H9 (cell line): ENCODE results near the gene NFS1. TPM values are rescaled to one million over a fixed set of nuclear protein-coding genes. Genes with fewer than 3 reads are reported as not detected.

Experiments used
- DNase-seq: peaks from one replicate; pipeline ENCODE4 v3.0.0-alpha.2; 2017
- H2AFZ ChIP-seq: one replicate; pipeline ENCODE4 v1.6.1; 2013; ENCODE audit warnings: mild to moderate bottlenecking, low read length, control low read depth, moderate library complexity
- H2AK5ac ChIP-seq: 2 replicates; pipeline ENCODE4 v1.6.1; 2013; ENCODE audit warnings: low read length, control low read depth, mixed read lengths; ENCODE audit not compliant: insufficient read length
- H2BK120ac ChIP-seq: one replicate; pipeline ENCODE4 v1.6.1; 2013; ENCODE audit warnings: low read depth, mild to moderate bottlenecking, low read length, control low read depth, inconsistent platforms; ENCODE audit not compliant: poor library complexity, severe bottlenecking
- H2BK12ac ChIP-seq: 2 replicates; pipeline ENCODE4 v1.6.1; 2013; ENCODE audit warnings: low read length, control low read depth, mixed read lengths, low read depth; ENCODE audit not compliant: insufficient read length
- H2BK15ac ChIP-seq: 2 replicates; pipeline ENCODE4 v1.6.1; 2013; ENCODE audit warnings: low read depth, low read length, control low read depth
- H2BK20ac ChIP-seq: one replicate; pipeline ENCODE4 v1.6.1; 2013; ENCODE audit warnings: low read depth, mild to moderate bottlenecking, low read length, control low read depth, inconsistent platforms; ENCODE audit not compliant: poor library complexity, severe bottlenecking
- H2BK5ac ChIP-seq: 2 replicates; pipeline ENCODE4 v1.6.1; 2013; ENCODE audit warnings: low read length, control low read depth, mixed read lengths; ENCODE audit not compliant: insufficient read length
- H3K14ac ChIP-seq: 2 replicates; pipeline ENCODE4 v1.6.1; 2013; ENCODE audit warnings: low read length, control low read depth; ENCODE audit not compliant: insufficient read depth
- H3K18ac ChIP-seq: 2 replicates; pipeline ENCODE4 v1.6.1; 2013; ENCODE audit warnings: low read depth, mild to moderate bottlenecking, mixed read lengths, low read length, control low read depth; ENCODE audit not compliant: insufficient read length
- H3K23ac ChIP-seq: 2 replicates; pipeline ENCODE4 v1.6.1; 2013; ENCODE audit warnings: low read length, control low read depth, mixed read lengths, low read depth; ENCODE audit not compliant: insufficient read length
- H3K23me2 ChIP-seq: 2 replicates; pipeline ENCODE4 v1.6.1; 2013; ENCODE audit warnings: low read depth, mild to moderate bottlenecking, mixed read lengths, low read length, control low read depth; ENCODE audit not compliant: insufficient read length, poor library complexity, severe bottlenecking
- H3K27ac ChIP-seq: 2 replicates; pipeline ENCODE4 v1.5.1; 2013; ENCODE audit warnings: low read length, control low read depth, mixed read lengths, low read depth; ENCODE audit not compliant: insufficient read length
- H3K27me3 ChIP-seq: 2 replicates; pipeline ENCODE4 v1.6.1; 2013; ENCODE audit warnings: low read length, control low read depth, inconsistent platforms; ENCODE audit not compliant: insufficient read depth
- H3K4ac ChIP-seq: 2 replicates; pipeline ENCODE4 v1.6.1; 2013; ENCODE audit warnings: low read depth, mild to moderate bottlenecking, control low read depth, inconsistent platforms, low read length, moderate library complexity
- H3K4me1 ChIP-seq: 2 replicates; pipeline ENCODE4 v1.6.1; 2013; ENCODE audit warnings: low read length, control low read depth, inconsistent platforms; ENCODE audit not compliant: insufficient read depth
- H3K4me2 ChIP-seq: 2 replicates; pipeline ENCODE4 v1.6.1; 2013; ENCODE audit warnings: low read length, control low read depth, mixed read lengths; ENCODE audit not compliant: insufficient read length, insufficient read depth
- H3K56ac ChIP-seq: 2 replicates; pipeline ENCODE4 v1.6.1; 2013; ENCODE audit warnings: low read depth, mild to moderate bottlenecking, mixed read lengths, low read length, control low read depth; ENCODE audit not compliant: insufficient read length
- H3K79me1 ChIP-seq: 2 replicates; pipeline ENCODE4 v1.6.1; 2013; ENCODE audit warnings: low read depth, mild to moderate bottlenecking, moderate library complexity, low read length, control low read depth, inconsistent platforms; ENCODE audit not compliant: insufficient read depth, poor library complexity, severe bottlenecking
- H3K79me2 ChIP-seq: 2 replicates; pipeline ENCODE4 v1.6.1; 2013; ENCODE audit warnings: low read length, control low read depth, inconsistent platforms; ENCODE audit not compliant: insufficient read depth
- H3K9ac ChIP-seq: 2 replicates; pipeline ENCODE4 v1.6.1; 2013; ENCODE audit warnings: low read length, control low read depth, mixed read lengths; ENCODE audit not compliant: insufficient read length; ENCODE audit errors: extremely low read depth
- H3K9me3 ChIP-seq: one replicate; pipeline ENCODE4 v1.6.1; 2013; ENCODE audit warnings: low read depth, low read length, inconsistent platforms; ENCODE audit not compliant: control insufficient read depth
- H3T11ph ChIP-seq: one replicate; pipeline ENCODE4 v1.6.1; 2013; ENCODE audit warnings: mild to moderate bottlenecking, low read length, control low read depth, inconsistent platforms
- H4K20me1 ChIP-seq: one replicate; pipeline ENCODE4 v1.6.1; 2013; ENCODE audit not compliant: control insufficient read depth, insufficient read length, insufficient read depth
- H4K5ac ChIP-seq: 2 replicates; pipeline ENCODE4 v1.6.1; 2013; ENCODE audit warnings: low read depth, mild to moderate bottlenecking, mixed read lengths, low read length, control low read depth; ENCODE audit not compliant: insufficient read length
- H4K8ac ChIP-seq: replicated peaks from 2 replicates; pipeline ENCODE4 v1.6.1; 2013; ENCODE audit warnings: low read length, control low read depth, mixed read lengths, low read depth; ENCODE audit not compliant: insufficient read length
- H4K91ac ChIP-seq: 2 replicates; pipeline ENCODE4 v1.6.1; 2013; ENCODE audit warnings: low read depth, mild to moderate bottlenecking, moderate library complexity, mixed read lengths, low read length, control low read depth; ENCODE audit not compliant: insufficient read length
- H3K27ac Mint-ChIP-seq, 3 experiments: 2 replicates in 2 of 3; 3 replicates in 1 of 3; pipeline ENCODE4 v1.8.0; 2020 to 2021; ENCODE audit warnings: mixed read lengths in 3 of 3, mild to moderate bottlenecking in 1 of 3, moderate library complexity in 1 of 3
- H3K27me3 Mint-ChIP-seq: 2 replicates; pipeline ENCODE4 v1.8.0; 2021; ENCODE audit warnings: low read depth, mild to moderate bottlenecking, moderate library complexity, mixed read lengths
- H3K36me3 Mint-ChIP-seq, 3 experiments: 2 replicates in 2 of 3; 3 replicates in 1 of 3; pipeline ENCODE4 v1.8.0; 2020 to 2021; ENCODE audit warnings: low read depth in 3 of 3, mixed read lengths in 3 of 3; ENCODE audit not compliant: insufficient read depth in 1 of 3
- H3K4me1 Mint-ChIP-seq, 2 experiments: 2 replicates each; pipeline ENCODE4 v1.8.0; 2020; ENCODE audit warnings: mixed read lengths in 2 of 2
- H3K4me3 Mint-ChIP-seq, 2 experiments: 2 replicates in 1 of 2; 3 replicates in 1 of 2; pipeline ENCODE4 v1.8.0; 2020 to 2021; ENCODE audit warnings: mild to moderate bottlenecking in 2 of 2, mixed read lengths in 2 of 2, moderate library complexity in 1 of 2
- H3K9me3 Mint-ChIP-seq, 2 experiments: 2 replicates in 1 of 2; 3 replicates in 1 of 2; pipeline ENCODE4 v1.8.0; 2020; ENCODE audit warnings: mild to moderate bottlenecking in 2 of 2, mixed read lengths in 2 of 2, moderate library complexity in 1 of 2
- CTCF ChIP-seq: fragments of 200-600 bp; sonication (generic); conservative IDR thresholded peaks from 3 replicates; pipeline ENCODE4 v1.8.0; 2021; ENCODE audit warnings: antibody characterized with exemption, mild to moderate bottlenecking
- WGBS: extraction: QIAGEN DNeasy Blood & Tissue Kit; methylation state at CpG from one replicate; pipeline ENCODE4 v1.1.7; 2013; ENCODE audit warnings: missing lambda C conversion rate, low lambda C conversion rate, mixed read lengths; ENCODE audit not compliant: insufficient read length; ENCODE audit errors: extremely low coverage; 5-methylcytosine and 5-hydroxymethylcytosine counted together
- total RNA-seq: library from RNA; stranded (reverse); gene quantifications from 2 replicates; pipeline ENCODE4 v1.2.1, GENCODE V29; 2021

The NFS1 gene
- total RNA-seq, 1 experiment from 2014 or later = 26.6 TPM

GRCh38 chr20:35729283-35729807, 30.2 kb upstream of the NFS1 start:
- peaks cover 58 to 95% (median 94%) of the 10 kb centered on the region in 3 experiments for H3K36me3 Mint-ChIP-seq
- H3K4me3 Mint-ChIP-seq = no peak overlapping the region
- H3K27me3 ChIP-seq = no peaks in the 10 kb centered on the region
- H2AFZ ChIP-seq = no peak overlapping the region
- no peaks in the 10 kb centered on the region; the same call in 1 of the 2 replicates for H3K27me3 Mint-ChIP-seq
- no peak overlapping the region for H3K9ac ChIP-seq
- H2BK5ac ChIP-seq = no peak overlapping the region
- no peak for DNase-seq
- H3K9me3 Mint-ChIP-seq = no peaks in the 10 kb centered on the region
- no peak overlapping the region for H3K4ac ChIP-seq
- no peak overlapping the region for H3K4me2 ChIP-seq
- no peaks in the 10 kb centered on the region for H3K23me2 ChIP-seq
- no peaks in the 10 kb centered on the region for H4K20me1 ChIP-seq
- no peak overlapping the region for H2AK5ac ChIP-seq
- no peak overlapping the region for H2BK20ac ChIP-seq
- no peak overlapping the region; a peak in 1 of 7 replicates for H3K27ac Mint-ChIP-seq
- H3K23ac ChIP-seq = no peak overlapping the region
- H3K79me2 ChIP-seq = peaks cover 4% of the 10 kb centered on the region; the same call in 1 of the 2 replicates
- H3K14ac ChIP-seq = no peak overlapping the region
- no peak overlapping the region for H3K56ac ChIP-seq
- no peaks in the 10 kb centered on the region for H3K4me1 ChIP-seq
- H3T11ph ChIP-seq = no peak overlapping the region
- H3K9me3 ChIP-seq = no peaks in the 10 kb centered on the region
- no CpG with 5 or more reads among the region's 7 CpGs for WGBS
- no peak overlapping the region for H4K5ac ChIP-seq
- H3K4me1 Mint-ChIP-seq = 0 out of 4 replicates have a peak, but pooled peaks cover 0 to 1% of the 10 kb centered on the region in 2 experiments
- no peak overlapping the region for H2BK12ac ChIP-seq
- no peak overlapping the region for H3K27ac ChIP-seq
- H4K91ac ChIP-seq = no peak overlapping the region
- no peak overlapping the region for H2BK120ac ChIP-seq
- H3K79me1 ChIP-seq = peaks cover 9% of the 10 kb centered on the region
- H4K8ac ChIP-seq = no peak overlapping the region
- TF ChIP-seq CTCF = no peak
- H2BK15ac ChIP-seq = no peak overlapping the region
- no peak overlapping the region for H3K18ac ChIP-seq
